GM12864 (cell line): ENCODE data around the gene PNLIPRP1.

Experiments used
- DNase-seq: peaks from one replicate; pipeline ENCODE4 v3.0.0-alpha.2; 2011; ENCODE audit warnings: low read depth
- H3K4me3 ChIP-seq: 2 replicates; pipeline ENCODE4 v1.5.1; 2011; ENCODE audit warnings: mild to moderate bottlenecking, low read depth, low read length, control low read depth
- TF ChIP-seq, protein P1 (sequence below): IDR thresholded peaks from 2 replicates; pipeline ENCODE4 v1.5.1; 2011; ENCODE audit warnings: low read depth, mild to moderate bottlenecking, moderate library complexity, low read length, control low read depth, inconsistent platforms; ENCODE audit errors: missing control alignments

The PNLIPRP1 gene

DNA sequence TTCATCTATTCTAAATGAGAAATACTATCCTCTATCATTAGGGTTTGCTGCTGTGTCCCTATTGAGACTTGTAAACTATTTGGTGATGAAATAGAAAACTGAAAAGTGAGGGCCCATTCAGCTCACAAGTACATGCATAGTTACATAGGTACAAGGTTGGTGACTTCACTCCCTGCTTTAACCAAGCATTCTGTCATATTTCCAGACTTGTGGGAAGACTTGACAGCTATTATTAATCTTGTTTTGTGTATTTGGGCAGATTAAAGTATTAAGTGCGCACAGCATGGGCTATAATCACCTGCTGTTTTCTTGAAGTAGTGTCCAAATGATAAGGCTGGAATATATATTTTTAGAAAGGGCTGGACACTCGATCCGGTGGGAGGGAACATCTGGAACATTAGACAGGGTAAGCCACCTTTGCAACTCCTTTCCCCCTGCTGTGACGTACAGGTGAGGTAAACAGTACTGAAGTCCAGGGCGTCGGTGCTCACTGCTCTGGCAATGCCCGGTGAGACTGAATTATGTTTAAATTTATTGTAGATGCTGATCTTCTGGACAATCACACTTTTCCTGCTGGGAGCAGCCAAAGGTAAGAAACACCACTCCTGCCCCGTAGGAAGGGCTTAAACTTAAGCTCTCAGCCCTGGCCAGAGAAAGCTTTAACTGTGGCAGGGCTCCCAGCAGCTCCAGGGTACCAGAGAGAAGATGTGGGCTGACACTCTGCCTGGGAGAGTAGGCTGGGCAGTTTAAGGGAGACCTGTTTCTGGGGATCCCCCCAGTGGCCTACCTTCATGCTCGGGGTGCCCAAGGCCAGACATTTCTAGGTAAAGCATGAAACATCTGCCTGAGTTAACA, at the start of gene PNLIPRP1:
Gene PNLIPRP1, plus strand, starts transcription at position 370 of the 855 bp plus-strand sequence. Its CDS starts 171 bp downstream, at position 541.
- H3K4me3 ChIP-seq: no peak within 1 kb of the TSS
- no peak for DNase-seq
- TF ChIP-seq, protein P1, sequence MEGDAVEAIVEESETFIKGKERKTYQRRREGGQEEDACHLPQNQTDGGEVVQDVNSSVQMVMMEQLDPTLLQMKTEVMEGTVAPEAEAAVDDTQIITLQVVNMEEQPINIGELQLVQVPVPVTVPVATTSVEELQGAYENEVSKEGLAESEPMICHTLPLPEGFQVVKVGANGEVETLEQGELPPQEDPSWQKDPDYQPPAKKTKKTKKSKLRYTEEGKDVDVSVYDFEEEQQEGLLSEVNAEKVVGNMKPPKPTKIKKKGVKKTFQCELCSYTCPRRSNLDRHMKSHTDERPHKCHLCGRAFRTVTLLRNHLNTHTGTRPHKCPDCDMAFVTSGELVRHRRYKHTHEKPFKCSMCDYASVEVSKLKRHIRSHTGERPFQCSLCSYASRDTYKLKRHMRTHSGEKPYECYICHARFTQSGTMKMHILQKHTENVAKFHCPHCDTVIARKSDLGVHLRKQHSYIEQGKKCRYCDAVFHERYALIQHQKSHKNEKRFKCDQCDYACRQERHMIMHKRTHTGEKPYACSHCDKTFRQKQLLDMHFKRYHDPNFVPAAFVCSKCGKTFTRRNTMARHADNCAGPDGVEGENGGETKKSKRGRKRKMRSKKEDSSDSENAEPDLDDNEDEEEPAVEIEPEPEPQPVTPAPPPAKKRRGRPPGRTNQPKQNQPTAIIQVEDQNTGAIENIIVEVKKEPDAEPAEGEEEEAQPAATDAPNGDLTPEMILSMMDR: no peak

DNA sequence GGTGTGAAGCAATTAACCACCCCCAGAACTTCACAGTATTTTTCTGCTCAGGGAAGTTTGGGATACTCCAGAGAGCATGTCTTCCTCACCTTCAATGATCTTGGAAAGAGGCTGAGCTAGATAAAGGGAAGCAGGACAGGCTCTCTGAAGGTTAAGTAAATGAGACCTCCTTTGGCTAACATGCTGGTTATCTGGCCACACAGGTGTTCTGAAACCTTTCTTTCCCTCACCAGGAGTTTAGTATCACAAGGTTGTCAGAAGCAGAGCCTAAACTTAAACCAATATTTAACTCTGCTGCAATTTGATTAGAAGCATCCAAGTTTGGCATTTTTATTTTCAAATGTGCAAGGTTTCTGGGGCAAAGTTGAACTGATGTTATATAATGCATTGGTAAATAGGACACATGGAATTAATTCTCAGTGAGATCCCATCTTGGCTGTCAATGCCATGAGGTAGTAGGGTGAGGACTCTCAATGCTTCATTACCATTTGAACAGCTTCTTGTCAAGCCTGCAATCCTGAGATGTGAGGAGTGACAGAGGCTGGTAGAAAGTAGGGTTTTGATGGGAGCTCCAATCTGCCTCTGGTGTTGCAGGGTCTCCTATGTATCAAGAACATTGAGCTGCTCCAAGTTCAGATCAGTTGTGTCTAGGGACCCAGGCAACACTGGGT, 48.6 kb upstream of the PNLIPRP1 start:
- TF ChIP-seq, protein P1: no peak
- no peak overlapping the region for H3K4me3 ChIP-seq
- no peak for DNase-seq

DNA sequence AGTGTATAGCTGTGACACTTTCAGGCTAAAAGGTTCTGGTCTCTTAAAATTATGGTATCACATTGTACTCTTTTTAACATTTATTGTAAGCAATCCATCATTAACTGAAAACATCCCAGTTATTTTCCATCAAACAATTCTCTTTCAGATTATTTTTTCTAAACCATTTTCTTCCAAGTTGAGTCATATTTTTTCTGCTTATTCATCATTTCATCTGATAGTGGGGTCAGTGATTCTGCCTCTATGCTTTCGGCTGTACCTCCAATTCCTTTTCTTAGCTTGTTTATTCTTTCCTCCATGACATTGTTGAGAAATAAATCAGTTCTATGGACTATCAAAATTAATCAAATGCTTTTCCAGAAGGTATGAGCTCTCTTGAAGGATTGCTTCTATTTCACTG, 45.6 kb upstream of the PNLIPRP1 start:
- no peak overlapping the region for H3K4me3 ChIP-seq
- TF ChIP-seq, protein P1: no peak
- no peak for DNase-seq

DNA sequence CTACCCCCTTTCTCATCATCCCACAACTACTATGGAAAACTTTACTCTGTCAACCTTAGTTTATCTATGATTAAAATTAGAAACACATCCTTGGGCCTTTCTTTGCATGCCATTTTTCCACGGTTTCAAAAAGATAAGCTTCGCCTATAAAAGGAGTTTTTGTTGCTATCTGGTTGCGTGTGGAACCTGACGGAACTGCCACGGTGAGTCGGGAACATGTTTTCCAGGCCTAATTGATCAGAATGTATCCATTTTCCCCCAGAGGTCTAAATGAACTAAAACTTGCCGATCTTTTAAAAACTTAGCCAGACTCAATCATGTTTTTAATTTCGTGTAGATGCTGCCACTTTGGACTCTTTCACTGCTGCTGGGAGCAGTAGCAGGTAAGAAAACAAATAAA, 45.0 kb upstream of the PNLIPRP1 start, which contains the start of gene PNLIP:
Gene PNLIP, plus strand, starts transcription at position 176 of the 400 bp plus-strand sequence. Its CDS starts 162 bp downstream, at position 338.
- no peak within 1 kb of the TSS for H3K4me3 ChIP-seq
- DNase-seq: no peak
- TF ChIP-seq, protein P1: no peak

DNA sequence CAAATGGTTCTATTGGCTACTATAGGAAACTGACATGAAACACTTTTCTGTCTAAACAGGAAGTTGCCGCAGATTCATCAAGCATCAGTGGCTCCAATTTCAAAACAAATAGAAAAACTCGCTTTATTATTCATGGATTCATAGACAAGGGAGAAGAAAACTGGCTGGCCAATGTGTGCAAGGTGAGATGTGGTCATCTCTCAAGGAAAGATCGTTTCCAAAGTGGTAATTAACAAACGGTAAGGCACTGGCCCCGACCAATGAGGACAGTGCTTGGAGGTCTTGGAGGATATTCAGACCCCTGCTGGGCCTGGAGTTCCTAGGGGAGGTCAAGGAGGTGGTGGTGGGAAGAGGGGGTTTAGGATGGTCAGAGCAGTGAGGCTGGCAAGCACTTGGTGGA, 42.5 kb upstream of the PNLIPRP1 start:
- TF ChIP-seq, protein P1: no peak
- DNase-seq: no peak
- H3K4me3 ChIP-seq: no peak overlapping the region

DNA sequence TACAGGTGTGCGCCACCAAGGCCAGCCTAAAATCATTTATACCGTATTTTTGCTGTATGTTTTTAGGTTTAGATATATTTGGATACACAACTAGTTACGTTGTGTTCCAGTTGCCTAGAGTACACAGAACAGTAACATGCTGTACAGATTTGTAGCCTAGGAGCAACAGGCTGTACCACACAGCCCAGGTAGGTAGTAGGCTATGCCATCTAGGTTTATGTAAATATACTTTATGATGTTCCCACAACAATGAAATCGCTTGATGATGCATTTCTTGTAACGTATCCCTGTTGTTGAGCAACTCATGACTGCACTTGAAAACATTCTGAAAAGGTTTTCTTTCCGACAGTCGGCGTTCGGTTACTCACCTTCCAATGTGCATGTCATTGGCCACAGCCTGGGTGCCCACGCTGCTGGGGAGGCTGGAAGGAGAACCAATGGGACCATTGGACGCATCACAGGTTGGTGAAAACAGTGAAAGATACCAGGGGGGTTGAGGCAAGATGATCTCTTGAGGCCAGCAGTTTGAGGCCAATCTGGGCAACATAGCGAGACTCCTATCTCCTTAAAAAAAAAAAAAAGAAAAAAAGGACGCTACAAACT, 37.3 kb upstream of the PNLIPRP1 start:
- TF ChIP-seq, protein P1: no peak
- no peak for DNase-seq

More for the DNA sequence above, 37.3 kb upstream of the PNLIPRP1 start:
- H3K4me3 ChIP-seq: no peak overlapping the region
